ENCODE measurements around the gene PLA2G2F.

DNA sequence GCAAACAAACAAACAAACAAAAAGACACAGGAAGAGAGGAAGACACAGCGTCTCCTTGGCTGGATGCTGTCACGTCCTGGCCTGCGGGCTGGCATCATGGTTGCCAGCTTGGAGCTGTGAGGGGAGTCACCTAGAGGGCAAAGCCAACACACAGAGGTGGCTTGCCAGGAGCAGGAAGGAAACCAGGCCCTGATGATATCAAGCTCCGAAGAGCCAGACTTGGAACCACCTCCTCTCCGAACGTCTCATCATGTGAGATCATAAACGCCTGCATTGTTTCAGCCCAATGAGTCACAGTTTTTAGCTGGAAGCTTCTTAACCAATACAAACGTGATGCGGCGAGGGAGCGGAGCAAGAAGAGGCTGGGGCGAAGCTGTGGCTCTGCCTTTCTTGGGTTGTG lies 28.4 kb upstream of the PLA2G2F start:
- TF ChIP-seq, protein P1, sequence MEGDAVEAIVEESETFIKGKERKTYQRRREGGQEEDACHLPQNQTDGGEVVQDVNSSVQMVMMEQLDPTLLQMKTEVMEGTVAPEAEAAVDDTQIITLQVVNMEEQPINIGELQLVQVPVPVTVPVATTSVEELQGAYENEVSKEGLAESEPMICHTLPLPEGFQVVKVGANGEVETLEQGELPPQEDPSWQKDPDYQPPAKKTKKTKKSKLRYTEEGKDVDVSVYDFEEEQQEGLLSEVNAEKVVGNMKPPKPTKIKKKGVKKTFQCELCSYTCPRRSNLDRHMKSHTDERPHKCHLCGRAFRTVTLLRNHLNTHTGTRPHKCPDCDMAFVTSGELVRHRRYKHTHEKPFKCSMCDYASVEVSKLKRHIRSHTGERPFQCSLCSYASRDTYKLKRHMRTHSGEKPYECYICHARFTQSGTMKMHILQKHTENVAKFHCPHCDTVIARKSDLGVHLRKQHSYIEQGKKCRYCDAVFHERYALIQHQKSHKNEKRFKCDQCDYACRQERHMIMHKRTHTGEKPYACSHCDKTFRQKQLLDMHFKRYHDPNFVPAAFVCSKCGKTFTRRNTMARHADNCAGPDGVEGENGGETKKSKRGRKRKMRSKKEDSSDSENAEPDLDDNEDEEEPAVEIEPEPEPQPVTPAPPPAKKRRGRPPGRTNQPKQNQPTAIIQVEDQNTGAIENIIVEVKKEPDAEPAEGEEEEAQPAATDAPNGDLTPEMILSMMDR (IDR thresholded peaks at IDR 0.05; ENCODE audit: insufficient read depth, low read length), result no peak
- TF ChIP-seq GABPA (IDR thresholded peaks at IDR 0.05; ENCODE audit: low read depth), result no peak

Measured in HL-60 (cell line).